ENCODE data around the gene M1AP.

GRCh38 chr2:74588664-74589063 lies 59.5 kb downstream of the M1AP start:
- TF ChIP-seq CTCF (IDR thresholded peaks at IDR 0.05) (no peak), POLR2A (IDR thresholded peaks at IDR 0.05) (no peak), EP300 (IDR thresholded peaks at IDR 0.05) (no peak)
